B cell (primary cell): ENCODE results near the gene EGLN3.

ENCODE experiments used
- EZH2 ChIP-seq: IDR thresholded peaks from 2 replicates; pipeline ENCODE4 v1.6.1; 2012; ENCODE audit warnings: borderline replicate concordance, low read depth, mild to moderate bottlenecking, moderate library complexity, low read length; ENCODE audit not compliant: insufficient read depth, poor library complexity, severe bottlenecking
- TF ChIP-seq, protein P1 (sequence below): fragments of 200-600 bp; IDR thresholded peaks from one replicate; pipeline ENCODE4 v1.8.0; 2022; ENCODE audit warnings: antibody characterized with exemption, mild to moderate bottlenecking

DNA sequence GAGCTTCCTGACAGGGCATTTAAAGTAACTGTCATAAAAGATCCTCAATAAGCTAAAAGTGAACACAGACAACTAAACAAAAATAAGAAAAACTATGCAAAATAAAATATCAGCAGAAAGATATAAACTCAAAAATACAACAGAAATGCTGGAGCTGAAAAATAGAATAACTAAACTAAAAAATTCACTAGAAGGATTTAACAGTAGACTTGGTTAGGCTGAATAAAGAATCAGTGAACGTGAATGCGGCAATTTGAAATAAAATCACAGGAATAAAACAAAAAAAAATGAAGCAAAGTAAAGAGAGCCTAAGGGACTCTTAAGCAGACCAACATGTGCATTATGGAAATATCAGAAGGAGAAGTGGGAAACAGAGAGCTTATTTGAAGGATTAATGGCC is 74.6 kb downstream of the EGLN3 start:
- no peak for TF ChIP-seq EZH2
- TF ChIP-seq, protein P1, sequence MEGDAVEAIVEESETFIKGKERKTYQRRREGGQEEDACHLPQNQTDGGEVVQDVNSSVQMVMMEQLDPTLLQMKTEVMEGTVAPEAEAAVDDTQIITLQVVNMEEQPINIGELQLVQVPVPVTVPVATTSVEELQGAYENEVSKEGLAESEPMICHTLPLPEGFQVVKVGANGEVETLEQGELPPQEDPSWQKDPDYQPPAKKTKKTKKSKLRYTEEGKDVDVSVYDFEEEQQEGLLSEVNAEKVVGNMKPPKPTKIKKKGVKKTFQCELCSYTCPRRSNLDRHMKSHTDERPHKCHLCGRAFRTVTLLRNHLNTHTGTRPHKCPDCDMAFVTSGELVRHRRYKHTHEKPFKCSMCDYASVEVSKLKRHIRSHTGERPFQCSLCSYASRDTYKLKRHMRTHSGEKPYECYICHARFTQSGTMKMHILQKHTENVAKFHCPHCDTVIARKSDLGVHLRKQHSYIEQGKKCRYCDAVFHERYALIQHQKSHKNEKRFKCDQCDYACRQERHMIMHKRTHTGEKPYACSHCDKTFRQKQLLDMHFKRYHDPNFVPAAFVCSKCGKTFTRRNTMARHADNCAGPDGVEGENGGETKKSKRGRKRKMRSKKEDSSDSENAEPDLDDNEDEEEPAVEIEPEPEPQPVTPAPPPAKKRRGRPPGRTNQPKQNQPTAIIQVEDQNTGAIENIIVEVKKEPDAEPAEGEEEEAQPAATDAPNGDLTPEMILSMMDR: no peak
